Testis (tissue), 3 donors: Measurements from ENCODE around the gene CHRNA5. TPM values are rescaled to one million over a fixed set of nuclear protein-coding genes. Genes with fewer than 3 reads are reported as not detected.

Experiments
- DNase-seq: peaks from one replicate; pipeline ENCODE4 v3.0.0-alpha.2; 2019
- H3K27ac ChIP-seq, 2 donors: fragments of 200-600 bp; sonication (generic); one replicate each; pipeline ENCODE4 v1.5.1; 2019
- H3K27me3 ChIP-seq: fragments of 200-600 bp; sonication (generic); one replicate; pipeline ENCODE4 v1.5.1; 2019
- H3K36me3 ChIP-seq: fragments of 200-600 bp; sonication (generic); one replicate; pipeline ENCODE4 v1.5.1; 2017; ENCODE audit warnings: low read depth; ENCODE audit errors: missing control alignments
- H3K4me1 ChIP-seq: fragments of 200-600 bp; sonication (generic); one replicate; pipeline ENCODE4 v1.5.1; 2019
- H3K4me3 ChIP-seq, 2 donors: fragments of 200-600 bp; sonication (generic); one replicate each; pipeline ENCODE4 v1.5.1; 2017 to 2019
- H3K9me3 ChIP-seq: fragments of 200-600 bp; sonication (generic); one replicate; pipeline ENCODE4 v1.5.1; 2017
- CTCF ChIP-seq, 3 experiments: fragments of 450-650 bp in 2 of 3; fragments of 200-600 bp in 1 of 3; sonication (generic) in 1 of 3; IDR thresholded peaks; one replicate each; pipeline ENCODE4 v1.5.1; 2016 to 2019; ENCODE audit warnings: antibody characterized with exemption in 3 of 3, mild to moderate bottlenecking in 2 of 3, moderate library complexity in 1 of 3
- POLR2A ChIP-seq: fragments of 450-650 bp; IDR thresholded peaks from one replicate; pipeline ENCODE4 v1.6.1; 2017; ENCODE audit warnings: antibody characterized with exemption, mild to moderate bottlenecking, moderate library complexity
- WGBS, 2 donors: methylation state at CpG; one replicate each; pipeline ENCODE4 v1.1.5; 2018; 5-methylcytosine and 5-hydroxymethylcytosine counted together
- intact Hi-C: fragments of 100-400 bp; cut with DNase I; formaldehyde crosslinking; loops from one replicate; pipeline ENCODE4 v1.15.1; 2023; ENCODE audit warnings: low total_unique reads
- polyA plus RNA-seq: library from polyadenylated mRNA; stranded (reverse); fragments of 350-450 nt; fragmentation: Illumina TruSeq; extraction: RNeasy Lipid Tissue Mini Kit (QIAGEN cat#74804); gene quantifications from one replicate; pipeline ENCODE4 v1.2.3, GENCODE V29; 2014; ENCODE audit warnings: low read depth, low replicate concordance; ENCODE audit not compliant: insufficient read depth
- total RNA-seq, 2 donors: library from RNA; depleted of rRNA; stranded (reverse); fragments of >200 nt; gene quantifications; one replicate each; pipeline ENCODE4 v1.2.3, GENCODE V29; 2016

Gene CHRNA5
- total and polyA plus RNA-seq, 3 donors from 2014 or later, result 3.5 to 4.4 (median 3.7) TPM

- 88 to 91% methylated on average over 2 of the region's 2 CpGs for WGBS, 2 donors
- Histone ChIP-seq H3K9me3 (no peaks in the 10 kb centered on the region), H3K27ac (no peak overlapping the region), H3K36me3 (no peaks in the 10 kb centered on the region), H3K4me3 (no peak overlapping the region), H3K4me1 (peaks cover 3% of the 10 kb centered on the region), H3K27me3 (no peaks in the 10 kb centered on the region)
- intact Hi-C loops, result no loop called here
- DNase-seq, result no peak
- TF ChIP-seq CTCF (IDR thresholded peaks at IDR 0.05), result no peak
- TF ChIP-seq POLR2A, result no peak
These were observed 5.4 kb downstream of the CHRNA5 start for GRCh38 chr15:78570710-78571109.

GRCh38 chr15:78571382-78571781, 6.1 kb downstream of the CHRNA5 start:
- Histone ChIP-seq H3K4me1 (peaks cover 1% of the 10 kb centered on the region), H3K27me3 (no peaks in the 10 kb centered on the region), H3K4me3 (no peak overlapping the region), H3K36me3 (no peaks in the 10 kb centered on the region), H3K27ac (no peak overlapping the region), H3K9me3 (no peaks in the 10 kb centered on the region)
- no peak for TF ChIP-seq POLR2A
- TF ChIP-seq CTCF (IDR thresholded peaks at IDR 0.05), result no peak
- no peak for DNase-seq
- intact Hi-C loops, result no loop called here
- WGBS, 2 donors, result 58 to 60% methylated on average over 4 of the region's 4 CpGs

GRCh38 chr15:78573416-78573815, 8.1 kb downstream of the CHRNA5 start:
- Histone ChIP-seq H3K9me3 (no peaks in the 10 kb centered on the region), H3K27me3 (no peaks in the 10 kb centered on the region), H3K27ac (no peak overlapping the region), H3K4me1 (no peaks in the 10 kb centered on the region), H3K4me3 (no peak overlapping the region), H3K36me3 (no peaks in the 10 kb centered on the region)
- intact Hi-C loops, result no loop called here
- no peak for DNase-seq
- 70 to 82% methylated on average over 4 of the region's 4 CpGs for WGBS, 2 donors
- TF ChIP-seq POLR2A (no peak), CTCF (IDR thresholded peaks at IDR 0.05) (no peak)

- no peak for DNase-seq
- intact Hi-C loops, result no loop called here
- Histone ChIP-seq H3K4me1 (no peaks in the 10 kb centered on the region), H3K27me3 (no peaks in the 10 kb centered on the region), H3K27ac (no peak overlapping the region), H3K36me3 (no peaks in the 10 kb centered on the region), H3K9me3 (no peaks in the 10 kb centered on the region), H3K4me3 (no peak overlapping the region)
- TF ChIP-seq POLR2A (no peak), CTCF (IDR thresholded peaks at IDR 0.05) (no peak)
- 89 to 100% methylated on average over 1 of the region's 1 CpG for whole genome bisulfite sequencing, 2 donors
These were observed 9.6 kb downstream of the CHRNA5 start for GRCh38 chr15:78574944-78575343.

- Histone ChIP-seq H3K27ac (no peak overlapping the region), H3K4me1 (no peaks in the 10 kb centered on the region), H3K36me3 (no peaks in the 10 kb centered on the region), H3K4me3 (no peak overlapping the region), H3K9me3 (no peaks in the 10 kb centered on the region), H3K27me3 (no peaks in the 10 kb centered on the region)
- WGBS, 2 donors, result 92 to 98% methylated on average over 1 of the region's 1 CpG
- intact Hi-C loops, result no loop called here
- no peak for DNase-seq
- no peak for TF ChIP-seq POLR2A
These were observed 32.3 kb downstream of the CHRNA5 start for GRCh38 chr15:78597583-78597982.
